HG02981 (cell line): ENCODE measurements around the gene CEP104.

Experiments used
- ATAC-seq: cut with Tn5 transposase; IDR thresholded peaks from one replicate; pipeline ENCODE4 v1.9.1; 2021; ENCODE audit warnings: mild to moderate bottlenecking, moderate library complexity; ENCODE audit not compliant: unreplicated experiment

Gene CEP104

DNA sequence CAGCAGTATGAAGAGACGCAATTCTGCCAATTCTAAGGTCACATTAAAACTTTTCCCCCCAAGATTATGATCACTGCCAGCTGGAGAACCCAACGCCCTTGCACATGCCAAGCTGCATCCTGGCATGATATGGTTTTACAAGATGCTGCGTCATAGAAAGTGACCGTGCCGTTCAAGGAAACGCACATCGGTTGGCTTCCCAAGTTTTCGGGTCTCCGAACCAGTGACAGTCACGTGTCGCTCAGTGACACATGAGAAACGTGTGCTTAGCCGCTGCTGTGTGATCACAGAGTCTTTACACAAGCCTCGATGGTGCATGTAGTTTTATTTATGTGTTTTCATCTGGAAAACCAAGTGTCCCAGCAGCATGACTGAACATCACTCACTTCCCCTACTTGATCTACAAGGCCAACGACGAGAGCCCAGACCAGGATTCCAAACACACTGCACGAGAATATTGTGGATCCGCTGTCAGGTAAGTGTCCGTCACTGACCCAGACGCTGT lies 77.0 kb downstream of the CEP104 start:
- no peak for ATAC-seq

DNA sequence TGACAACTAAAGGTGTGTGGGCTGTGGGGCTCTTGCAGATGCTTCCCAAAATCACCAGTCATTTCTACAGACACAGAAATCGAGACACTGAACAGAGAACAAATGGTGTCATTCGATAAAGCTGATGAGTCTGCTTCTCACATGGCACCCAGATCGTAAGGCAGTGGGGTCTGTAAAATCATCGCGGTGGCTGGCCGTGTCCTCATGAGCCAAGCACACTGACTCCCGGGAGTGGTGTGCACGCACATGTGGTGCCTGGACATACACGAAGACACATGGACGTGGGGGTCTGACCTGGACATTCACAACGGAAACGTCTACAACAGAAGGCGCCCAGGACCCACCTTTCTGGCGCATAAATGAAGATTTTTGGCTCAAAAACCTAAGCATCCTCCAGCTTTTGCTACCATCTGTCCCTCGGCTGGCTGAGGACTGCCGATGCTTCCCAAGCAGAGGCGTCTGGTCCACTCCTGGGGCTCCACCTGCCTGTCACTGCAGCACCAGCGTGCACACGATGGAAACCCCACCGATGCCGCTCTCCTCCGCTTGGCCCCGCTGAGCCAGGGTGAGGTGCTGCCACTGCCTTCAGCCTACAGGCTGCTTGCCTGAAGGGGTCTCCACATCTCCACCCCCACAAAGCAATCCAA lies 77.6 kb downstream of the CEP104 start:
- no peak for ATAC-seq

DNA sequence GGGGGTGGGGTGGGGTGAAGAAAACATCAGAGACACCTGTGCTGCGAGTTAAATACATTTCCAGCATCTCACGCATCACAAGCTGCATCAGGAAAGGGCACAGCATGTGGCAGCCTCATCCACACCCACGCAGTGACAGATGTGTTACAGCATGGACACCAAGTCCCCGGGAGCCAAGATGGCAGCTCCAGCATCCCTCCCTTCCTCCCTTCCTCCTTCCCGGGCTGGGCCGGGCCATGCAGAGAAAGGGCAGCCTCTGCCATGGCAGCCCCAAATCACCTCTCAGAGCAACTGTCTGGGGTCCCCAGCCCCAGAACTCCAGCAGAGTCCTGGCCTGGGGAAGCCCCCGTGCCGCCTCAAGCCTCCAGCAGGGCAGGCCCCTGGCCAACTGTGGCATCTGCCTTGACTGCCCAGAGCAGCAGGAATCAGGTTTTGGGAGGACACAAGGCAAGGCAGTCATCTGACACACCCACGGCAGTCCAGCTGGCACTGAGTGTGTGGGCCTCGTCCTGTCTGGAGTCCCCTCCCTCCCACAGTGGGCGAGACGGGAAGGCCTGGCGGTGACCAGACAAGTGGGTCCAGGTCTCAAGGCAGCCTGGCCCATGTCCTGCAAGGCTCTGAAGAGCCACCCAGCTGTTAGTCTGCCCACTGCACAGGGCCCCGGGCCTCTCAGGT lies 78.3 kb downstream of the CEP104 start:
- no peak for ATAC-seq

DNA sequence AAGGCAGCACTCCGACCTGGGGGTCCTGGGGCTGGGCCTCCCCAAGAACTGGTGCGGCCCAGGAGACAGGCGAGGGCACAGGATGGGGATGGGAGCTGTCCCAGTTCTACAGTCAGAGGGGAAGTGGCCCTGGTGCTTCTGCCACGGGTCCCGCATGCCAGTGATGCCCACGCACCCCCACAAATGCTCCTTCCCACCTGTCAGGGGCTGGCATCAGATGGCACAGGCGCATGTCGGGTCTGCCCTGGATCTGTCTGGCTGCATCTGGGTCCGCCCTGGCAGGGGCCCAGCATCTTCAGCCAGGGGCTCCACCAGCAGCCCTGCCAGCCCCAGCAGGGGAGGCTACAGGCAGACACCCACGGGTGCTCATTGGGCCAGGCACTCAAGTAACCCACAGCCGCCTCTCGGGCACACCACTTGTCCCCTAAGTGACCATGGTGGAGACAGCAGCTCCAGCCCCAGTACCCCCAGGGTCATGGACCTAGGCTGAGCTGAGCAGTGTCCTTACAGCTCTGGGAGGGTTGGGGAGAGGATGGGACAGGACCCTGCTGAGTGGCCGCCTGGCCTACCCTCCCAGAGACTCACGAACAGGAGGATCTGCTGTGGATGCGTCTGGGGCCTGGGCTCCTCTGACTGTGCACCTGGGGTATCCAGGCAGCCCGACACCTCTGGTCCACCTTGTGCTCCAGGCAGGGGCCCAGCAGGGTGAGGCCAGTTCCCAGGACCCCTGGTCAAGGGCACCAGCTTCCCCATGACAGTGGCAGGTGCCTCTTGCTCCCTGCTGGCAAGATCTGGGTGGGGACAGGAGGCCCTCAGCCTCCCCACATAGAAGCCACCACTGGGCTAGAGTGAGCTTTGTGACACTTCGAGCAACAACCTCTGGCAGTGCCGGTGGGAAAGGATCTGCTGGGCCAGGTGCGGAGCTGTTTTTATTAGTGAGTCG lies 79.1 kb downstream of the CEP104 start:
- no peak for ATAC-seq

DNA sequence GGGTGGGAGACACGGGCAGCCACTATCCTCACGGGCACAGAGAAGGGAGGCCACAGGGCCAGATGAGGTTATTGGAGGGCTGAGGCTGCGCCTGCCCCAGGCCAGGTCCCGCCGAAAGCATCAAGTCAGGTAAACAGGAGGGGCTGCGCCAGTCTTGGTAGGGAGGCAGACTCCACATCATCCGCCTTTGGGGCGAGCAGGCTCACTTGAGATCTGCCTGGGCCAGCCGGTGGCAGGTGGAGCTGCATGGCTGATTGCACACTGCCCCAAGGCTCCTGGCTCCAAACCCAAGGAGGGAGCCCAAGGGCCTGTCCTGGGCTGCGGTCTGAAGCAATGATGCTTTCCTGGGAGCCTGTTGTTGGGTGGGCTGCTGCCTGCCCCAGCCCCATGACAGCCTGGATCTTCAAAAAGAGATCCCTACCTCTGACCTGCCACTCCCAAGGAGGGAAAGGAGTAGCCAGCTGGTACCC lies 79.9 kb downstream of the CEP104 start:
- no peak for ATAC-seq

DNA sequence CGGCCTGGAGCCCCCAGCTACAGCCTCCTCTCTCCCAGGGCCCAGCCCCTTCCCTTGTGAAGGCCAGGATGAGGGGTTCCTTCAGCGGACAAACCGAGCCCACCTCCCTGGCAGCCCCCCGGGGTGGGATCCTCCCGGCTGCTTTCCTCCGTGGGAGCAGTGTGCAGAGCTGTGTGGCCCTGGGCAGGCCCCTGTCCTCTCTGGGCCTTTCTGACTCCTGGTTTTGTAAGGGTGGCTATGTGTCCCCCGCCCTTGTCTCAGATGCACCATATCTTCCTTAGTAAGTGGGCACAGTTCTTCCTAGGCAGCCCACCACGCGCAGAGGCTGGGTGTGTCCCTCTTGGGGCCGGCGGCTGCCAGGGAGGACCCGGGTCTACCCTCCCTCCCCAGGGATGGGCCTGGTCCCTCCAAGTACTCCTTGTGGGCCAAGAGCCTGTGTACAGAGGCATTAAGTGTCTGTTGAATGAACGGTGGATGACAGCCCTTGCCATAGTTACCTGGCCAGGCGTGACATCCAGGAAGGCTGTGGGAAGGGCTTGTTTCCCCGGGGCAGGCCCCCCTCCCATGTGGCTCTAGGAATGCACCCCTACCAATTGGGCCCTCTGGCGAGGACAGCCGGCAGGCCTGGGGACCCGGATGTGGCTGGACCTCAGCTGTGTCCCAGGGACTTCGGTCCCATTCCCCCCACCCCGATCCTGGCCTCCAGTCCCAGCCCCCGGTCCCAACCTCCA lies 80.6 kb downstream of the CEP104 start:
- ATAC-seq = no peak

DNA sequence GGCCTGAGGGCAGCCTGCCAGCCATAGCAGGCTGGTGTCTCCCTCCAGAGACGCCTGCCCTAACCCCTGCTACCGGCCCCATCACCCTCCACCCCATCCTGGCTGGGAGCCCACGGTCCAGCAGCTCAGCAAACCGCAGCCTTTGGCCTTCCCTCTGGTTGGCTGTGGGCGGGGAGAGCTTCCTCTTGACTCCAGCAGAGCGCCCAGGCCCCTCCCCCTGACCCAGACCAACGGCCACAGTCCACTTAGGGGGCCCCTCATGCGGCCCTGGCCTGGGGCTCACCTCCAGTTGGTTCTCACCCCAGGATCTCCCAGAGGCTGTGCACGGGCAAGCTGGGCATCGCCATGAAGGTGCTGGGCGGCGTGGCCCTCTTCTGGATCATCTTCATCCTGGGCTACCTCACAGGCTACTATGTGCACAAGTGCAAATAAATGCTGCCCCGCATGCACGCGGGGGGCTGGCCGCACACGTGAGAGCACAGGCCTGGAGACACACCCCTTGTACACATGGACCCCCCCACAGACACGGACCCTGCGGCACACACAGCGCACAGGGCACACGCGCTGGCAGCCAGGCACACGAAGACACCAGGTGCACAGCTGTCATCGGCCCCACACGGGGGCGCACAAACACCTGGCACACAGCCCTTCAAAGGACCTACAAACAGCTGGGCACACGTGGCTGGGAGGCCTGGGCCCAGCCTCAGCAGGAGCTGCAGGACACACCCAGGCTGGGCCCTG lies 81.4 kb downstream of the CEP104 start:
- no peak for ATAC-seq

DNA sequence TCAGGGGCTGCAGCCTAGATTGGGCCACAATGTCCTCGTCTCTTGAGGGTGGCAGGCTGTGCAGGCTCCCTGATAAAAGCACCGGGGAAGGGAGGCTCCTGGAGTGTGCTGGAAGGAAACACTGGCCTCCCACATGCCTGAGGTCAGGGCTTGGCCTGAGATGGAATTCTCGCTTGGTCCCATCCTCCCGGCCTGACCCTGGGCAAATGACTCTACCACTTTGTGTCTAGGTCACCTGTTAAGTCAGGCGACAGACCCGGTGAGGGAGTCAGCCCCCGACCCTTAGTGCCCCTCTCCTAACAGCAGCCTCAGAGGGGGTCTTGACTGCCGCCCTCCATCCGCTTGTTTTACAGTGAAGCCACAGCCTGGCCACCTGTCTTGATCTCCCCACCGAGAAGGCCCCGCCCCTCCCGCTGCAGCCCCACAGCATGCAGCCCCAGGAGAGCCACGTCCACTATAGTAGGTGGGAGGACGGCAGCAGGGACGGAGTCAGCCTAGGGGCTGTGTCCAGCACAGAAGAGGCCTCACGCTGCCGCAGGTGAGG lies 82.0 kb downstream of the CEP104 start:
- no peak for ATAC-seq

DNA sequence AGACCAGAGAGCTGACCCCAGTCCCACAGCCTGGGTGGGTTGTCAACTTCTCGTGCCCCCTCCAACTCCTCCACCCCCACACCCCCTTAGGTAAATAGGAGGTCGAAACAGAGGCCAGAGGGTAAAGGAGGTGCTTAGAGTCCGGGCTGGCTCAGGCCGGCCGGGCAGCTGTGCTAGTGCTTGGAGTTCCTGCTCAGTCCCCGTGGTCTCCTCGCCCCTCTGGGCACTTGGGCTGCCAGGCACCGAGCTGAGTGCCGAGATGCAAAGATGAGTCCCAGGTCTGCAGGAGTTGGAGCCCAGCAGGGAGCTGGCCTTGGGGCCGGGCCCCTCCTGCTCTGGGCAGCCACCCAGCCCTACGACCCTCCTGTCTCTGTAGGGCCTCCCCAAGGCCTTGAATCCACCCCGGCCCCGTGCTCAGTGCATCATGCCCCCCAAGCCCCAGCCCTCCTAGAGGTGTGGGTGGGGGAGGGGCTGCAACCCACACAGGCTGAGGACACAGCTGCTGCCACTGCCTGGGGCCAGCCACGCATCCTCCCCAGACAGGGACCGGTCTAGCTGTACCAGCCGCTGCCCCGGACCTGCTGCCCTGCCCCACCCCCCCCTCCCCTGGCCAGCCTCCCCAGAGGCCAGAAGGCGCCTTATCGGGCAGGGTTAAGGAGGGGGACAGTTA lies 82.6 kb downstream of the CEP104 start:
- no peak for ATAC-seq

DNA sequence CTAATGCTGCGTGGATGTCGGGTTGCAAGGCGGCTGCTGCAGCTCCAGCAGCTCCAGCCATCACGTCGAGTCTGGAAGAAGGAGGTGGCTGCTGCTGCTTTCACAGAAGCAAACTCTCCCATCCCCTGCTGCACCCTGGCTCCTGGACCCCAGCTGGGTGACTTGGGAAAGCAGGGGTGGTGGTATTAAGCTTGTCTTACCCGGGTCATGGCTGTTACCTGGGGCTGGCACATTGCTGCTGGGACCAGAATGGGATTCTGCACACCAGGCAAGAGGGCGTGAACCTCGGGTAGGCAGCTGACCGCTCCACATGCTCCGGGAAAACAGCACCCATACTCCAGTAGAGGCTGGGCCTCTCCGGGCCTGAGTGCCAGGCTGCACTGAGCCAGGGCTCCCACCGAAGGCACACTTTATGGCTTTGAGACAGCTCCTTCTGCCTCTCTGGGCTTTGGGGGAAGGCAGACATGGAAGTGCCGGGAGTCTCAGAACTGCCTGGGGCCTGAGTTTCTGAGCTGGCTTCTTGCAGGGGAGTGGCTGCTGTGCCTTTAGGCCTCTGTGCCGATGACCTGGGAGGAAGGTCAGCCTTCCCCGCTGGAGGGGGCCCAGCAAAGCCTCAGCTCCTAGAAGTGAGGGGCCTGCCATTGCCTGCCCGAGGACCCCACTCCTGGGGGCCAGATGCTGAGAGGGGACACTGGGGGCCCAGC lies 83.3 kb downstream of the CEP104 start:
- ATAC-seq = no peak

DNA sequence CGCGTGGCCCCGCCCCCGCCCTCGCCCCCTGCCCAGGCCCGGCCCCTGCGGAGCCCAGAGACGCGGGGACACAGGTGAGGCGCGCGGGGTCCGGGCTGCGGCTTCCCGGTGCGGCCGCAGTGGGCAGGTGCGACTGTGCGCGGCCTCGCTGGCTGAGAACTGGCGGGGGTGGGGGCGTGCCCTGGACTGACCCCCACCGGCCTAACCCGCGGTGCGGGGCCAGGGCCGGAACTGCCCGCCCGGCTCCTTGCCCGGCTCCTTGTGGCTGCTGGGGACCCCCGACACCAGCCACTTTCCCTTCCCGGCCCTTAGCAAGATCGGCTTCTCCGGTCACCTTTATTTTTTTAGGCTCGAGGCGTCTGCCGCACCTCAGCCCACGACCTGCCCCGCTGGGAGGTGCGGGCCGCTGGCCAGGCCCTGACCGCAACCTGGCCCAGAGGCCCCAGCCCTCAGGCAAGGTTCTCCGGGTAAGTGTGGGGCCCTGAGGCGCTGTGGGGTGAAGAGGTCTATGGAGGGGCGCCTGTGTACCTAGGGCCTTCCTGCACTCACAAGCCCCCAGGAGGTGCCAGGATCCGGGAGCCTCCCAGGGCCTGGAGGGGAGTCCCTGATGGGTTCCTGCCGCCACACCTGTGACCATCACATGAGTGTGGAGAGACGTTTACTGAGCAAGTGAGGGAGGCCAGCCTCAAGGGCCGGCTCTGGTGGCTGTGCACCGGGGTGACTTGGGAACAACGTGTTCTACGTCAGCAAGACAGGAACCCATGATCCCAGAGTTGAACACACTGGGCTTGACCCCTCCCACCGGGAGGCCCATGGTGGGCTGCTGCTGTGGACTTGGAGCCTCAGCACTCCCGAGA lies 84.1 kb downstream of the CEP104 start, which contains the start of gene SMIM1:
Gene SMIM1, plus strand, starts transcription at position 35 of the 857 bp plus-strand sequence. CDS start 2,625 bp downstream, outside the sequence.
- ATAC-seq = no peak

DNA sequence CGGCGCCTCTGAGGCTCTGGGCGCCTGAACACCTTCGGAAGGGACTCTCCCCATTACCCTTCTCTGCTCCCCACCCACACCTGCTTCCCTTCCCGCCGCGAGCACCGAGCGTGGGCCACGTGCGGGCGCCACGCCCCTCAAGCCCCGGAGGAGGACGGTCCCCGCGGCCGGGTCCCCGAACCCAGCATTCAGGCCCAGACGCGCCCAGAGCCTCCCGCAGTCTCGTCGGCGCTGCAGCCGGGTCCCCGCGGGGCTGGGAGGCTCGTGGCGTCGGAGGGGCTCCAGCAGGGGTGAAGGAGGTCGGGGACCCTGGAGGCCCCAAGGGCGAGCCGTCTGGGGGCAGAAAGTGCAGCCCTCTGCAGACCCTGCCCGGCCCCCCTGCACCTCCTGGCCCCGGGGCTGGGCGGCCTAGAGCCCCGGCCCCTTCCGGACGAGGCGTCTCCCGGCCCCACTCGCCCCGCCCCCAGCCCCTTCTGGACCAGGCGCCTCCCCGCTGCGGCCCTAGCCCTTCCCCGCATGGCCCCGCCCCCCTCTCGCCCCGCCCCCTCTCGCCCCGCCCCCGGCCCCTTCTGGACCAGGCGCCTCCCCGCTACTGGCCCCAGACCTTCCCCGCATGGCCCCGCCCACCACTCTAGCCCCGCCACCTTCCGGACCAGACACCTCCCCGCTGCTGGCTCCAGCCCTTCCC lies 84.8 kb downstream of the CEP104 start:
- ATAC-seq = peak; percentile 64

DNA sequence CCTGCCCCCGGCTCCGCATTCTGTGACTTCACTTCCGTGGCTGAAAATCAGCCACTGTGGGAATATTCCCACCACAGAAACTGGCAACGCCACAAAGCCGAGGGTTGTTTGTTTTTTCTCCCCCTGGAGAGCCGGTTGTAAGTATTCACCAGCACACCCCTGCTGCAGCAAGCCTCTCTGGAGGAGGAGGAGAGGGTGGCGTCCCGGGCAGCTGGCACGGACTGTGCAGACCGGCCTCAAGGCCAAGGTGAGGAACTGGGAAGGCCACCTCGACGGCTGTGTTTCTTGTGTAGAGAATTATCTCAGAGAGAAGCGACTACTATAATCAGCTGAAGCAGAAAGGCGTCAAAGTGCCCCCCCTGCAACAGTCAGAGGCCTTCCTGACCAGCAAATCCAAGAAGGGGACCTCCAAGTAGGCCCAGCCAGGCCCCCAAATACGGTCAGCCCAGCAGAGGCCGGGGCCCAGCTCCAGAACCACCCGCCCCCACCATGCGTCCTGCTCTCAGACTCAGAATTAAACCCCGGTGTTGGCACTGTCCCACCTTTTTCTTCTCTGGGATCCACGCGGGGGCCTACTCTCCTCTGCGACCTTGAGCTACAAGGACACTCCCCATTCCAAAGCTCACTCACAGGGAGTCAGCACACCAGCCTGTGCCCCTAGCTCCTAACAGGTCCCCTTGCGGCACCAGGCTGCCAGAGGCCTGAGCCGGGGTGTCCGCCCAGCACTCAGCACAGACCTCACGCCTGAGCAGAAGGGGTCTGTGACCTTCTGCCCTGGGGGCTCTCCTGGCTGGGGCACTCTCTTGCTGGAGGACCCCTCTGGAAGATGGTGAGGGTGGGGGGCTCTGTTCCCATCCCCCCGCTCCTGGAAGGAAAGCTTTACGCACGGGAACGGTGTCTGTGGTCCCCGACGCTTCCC lies 85.6 kb downstream of the CEP104 start:
- no peak for ATAC-seq

DNA sequence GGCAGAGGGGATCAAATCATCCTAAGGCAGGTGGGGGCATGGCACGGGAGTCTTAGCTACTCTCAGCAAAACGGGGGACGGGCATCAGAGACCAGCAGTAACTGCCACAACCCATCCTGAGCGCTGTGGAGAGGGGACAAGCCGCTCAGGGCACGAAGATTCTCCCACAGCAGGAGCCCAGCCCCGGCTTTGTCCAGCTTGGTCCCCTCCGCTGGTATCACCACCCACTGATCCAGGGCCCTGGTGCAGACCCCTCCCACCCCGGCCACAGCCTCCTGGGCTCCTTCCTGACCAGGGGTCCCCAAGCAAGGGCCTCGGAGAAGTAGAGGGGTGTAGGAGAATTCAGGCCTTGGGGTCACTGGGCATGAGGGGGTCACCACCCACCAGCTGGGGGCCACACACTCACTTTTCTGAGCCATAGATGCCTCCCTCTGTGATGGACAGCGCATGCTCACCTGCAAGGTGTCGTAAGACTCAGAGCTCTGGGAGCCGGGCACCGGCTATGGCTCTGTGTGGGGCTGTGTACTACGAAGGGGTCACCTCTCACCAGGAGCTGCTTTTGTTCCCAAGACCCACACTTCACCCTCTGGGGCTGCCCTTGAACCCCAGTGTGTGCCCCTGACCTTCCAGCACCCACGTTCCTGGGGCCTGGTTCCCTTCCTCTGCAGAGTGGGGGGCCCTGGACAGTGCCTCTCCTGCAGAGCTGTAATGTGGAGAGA lies 86.8 kb downstream of the CEP104 start:
- ATAC-seq = no peak

DNA sequence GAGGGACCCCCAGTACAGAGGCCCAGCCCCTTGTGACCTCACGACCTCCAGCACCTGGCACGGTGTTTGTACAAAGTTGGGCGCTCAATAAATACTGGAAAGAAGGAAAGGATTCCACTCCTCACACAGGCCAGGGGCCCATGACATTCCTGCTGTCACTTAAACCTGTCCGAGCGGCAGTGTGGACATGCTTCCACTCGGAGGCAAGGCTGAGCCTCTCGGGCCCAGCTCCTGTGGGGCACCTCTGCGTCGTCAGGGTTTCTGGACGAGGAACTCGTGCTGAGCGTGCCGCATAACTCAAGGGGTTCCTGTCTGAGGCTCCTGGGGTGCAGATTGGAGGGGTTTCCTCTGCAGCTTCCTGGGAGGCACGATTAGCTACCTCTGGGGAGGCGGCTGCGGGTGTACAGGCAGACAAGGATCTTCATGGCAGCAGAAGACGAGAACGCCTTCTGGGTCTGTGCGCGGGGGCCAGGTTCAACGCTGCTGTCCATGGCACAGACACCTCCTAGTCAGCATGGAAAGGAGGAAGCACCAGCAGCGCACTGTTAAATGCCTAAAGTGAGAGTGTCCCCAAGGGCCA lies 88.1 kb downstream of the CEP104 start:
- ATAC-seq = no peak
